ENCODE measurements around the gene POLR2E. TPM values are rescaled to one million over a fixed set of nuclear protein-coding genes. Genes with fewer than 3 reads are reported as not detected.

POLR2E gene
- total and polyA plus RNA-seq, 10 of the 15 experiments (the other 5 are each of a cell fraction or from before 2014, with no cell fraction given): 4.0 to 487 (median 200) TPM

- DNase-seq (ENCODE audit: low read depth, low spot score): no peak
- H3K79me2 ChIP-seq (ENCODE audit: control insufficient read depth, insufficient read depth, low read length): 0 out of 2 replicates have a peak, but pooled peaks cover 3% of the 10 kb centered on the region
- ChIA-PET RAD21 (ENCODE audit: unreplicated experiment) (interaction anchor here (1.4 kb wide), 1 partner anchor 26 kb away, joined by 5 read pairs; the partner anchor contains the start of gene ARHGAP45), SMC1A (ENCODE audit: uncharacterized antibody, unreplicated experiment) (interaction anchor here (0.9 to 5.9 kb wide), 2 partner anchors 14 to 92 kb away, joined by 3 to 22 read pairs; no protein-coding TSS in a partner anchor), CTCF (interaction anchor here (0.9 to 1.2 kb wide), 2 partner anchors 23 to 24 kb away, joined by 3 read pairs; no protein-coding TSS in a partner anchor), POLR2A (interaction anchor here (0.6 to 6.3 kb wide), 4 partner anchors 9 to 35 kb away, joined by 5 to 83 read pairs (median 19); partner anchors contain the start of genes ARHGAP45 and CNN2)
- no peak overlapping the region for H3K27ac ChIP-seq (ENCODE audit: control insufficient read depth, insufficient read depth)
- BruUV-seq (replicated peaks): no TSS peak
- H3K4me3 ChIP-seq: no peak overlapping the region
- ATAC-seq: no peak
- no peaks in the 10 kb centered on the region for H3K9me3 ChIP-seq (replicated peaks; ENCODE audit: control insufficient read depth, insufficient read depth, low read length)
- no peak overlapping the region for H2AFZ ChIP-seq (ENCODE audit: control insufficient read depth, low read depth, low read length)
- H3K4me1 ChIP-seq (ENCODE audit: control insufficient read depth, insufficient read depth, low read length): peaks cover 28% of the 10 kb centered on the region
- no peaks in the 10 kb centered on the region for H3K27me3 ChIP-seq (replicated peaks in 1 of 2; ENCODE audit: control insufficient read depth in 2 of 2, insufficient read depth in 2 of 2, low read length in 1 of 2)
- 84% methylated on average over 42 of the region's 43 CpGs for WGBS (ENCODE audit: insufficient coverage, insufficient replicate concordance, low lambda C conversion rate, missing lambda C conversion rate)
- H3K9ac ChIP-seq (ENCODE audit: control insufficient read depth, insufficient read depth, low read length): no peak overlapping the region
- H3K36me3 ChIP-seq (ENCODE audit: control insufficient read depth in 2 of 2, insufficient read depth in 2 of 2, low read length in 1 of 2): no peaks in the 10 kb centered on the region; a peak in 1 of 4 replicates
- TF ChIP-seq CTCF (IDR thresholded peaks at IDR 0.05 in 2 of 3, conservative IDR thresholded peaks at IDR 0.05 in 1 of 3; ENCODE audit: control insufficient read depth in 2 of 3, extremely low read depth in 1 of 3, insufficient read depth in 1 of 3, low read depth in 3 of 3, low read length in 3 of 3) (no peak), JUND (IDR thresholded peaks at IDR 0.05; ENCODE audit: low read depth, low read length) (no peak), ESRRA (IDR thresholded peaks at IDR 0.05; ENCODE audit: low read length) (no peak), FOS (IDR thresholded peaks at IDR 0.05; ENCODE audit: borderline replicate concordance, extremely low read depth, insufficient read length) (no peak), SMC3 (IDR thresholded peaks at IDR 0.05; ENCODE audit: borderline replicate concordance, low read length) (no peak), ZNF274 (IDR thresholded peaks at IDR 0.05; ENCODE audit: insufficient read depth, insufficient read length) (no peak), YY1 (IDR thresholded peaks at IDR 0.05; ENCODE audit: low read depth, low read length) (no peak), ZBTB40 (IDR thresholded peaks at IDR 0.05; ENCODE audit: borderline replicate concordance) (no peak), PKNOX1 (IDR thresholded peaks at IDR 0.05) (no peak), KLF5 (IDR thresholded peaks at IDR 0.05; ENCODE audit: partially characterized antibody) (no peak), NRF1 (conservative IDR thresholded peaks at IDR 0.05; ENCODE audit: low read depth, low read length) (no peak), BACH1 (IDR thresholded peaks at IDR 0.05; ENCODE audit: borderline replicate concordance) (no peak), IKZF2 (IDR thresholded peaks at IDR 0.05) (no peak)
- intact Hi-C loops (cut with micrococcal nuclease; ENCODE audit: unreplicated experiment): loop anchor here (2.0 kb wide), 1 partner anchor 21 kb away; no protein-coding TSS in a partner anchor
- no peaks in the 10 kb centered on the region for H4K20me1 ChIP-seq (ENCODE audit: control insufficient read depth, insufficient read depth)
- no peak overlapping the region for H3K4me2 ChIP-seq (ENCODE audit: control insufficient read depth, insufficient read depth)
- no peak for FAIRE-seq
- in situ Hi-C loops (cut with MboI): no loop called here
Measured at GRCh38 chr19:1041835-1042685, 53.1 kb downstream of the POLR2E start.

Data from GM12878 (cell line).